Measurements from ENCODE around the gene NEGR1. TPM values are rescaled to one million over a fixed set of nuclear protein-coding genes. Genes with fewer than 3 reads are reported as not detected.

Gene NEGR1
- total and polyA plus RNA-seq, 2 experiments from 2014 or later: 0.57 to 0.94 TPM

DNA sequence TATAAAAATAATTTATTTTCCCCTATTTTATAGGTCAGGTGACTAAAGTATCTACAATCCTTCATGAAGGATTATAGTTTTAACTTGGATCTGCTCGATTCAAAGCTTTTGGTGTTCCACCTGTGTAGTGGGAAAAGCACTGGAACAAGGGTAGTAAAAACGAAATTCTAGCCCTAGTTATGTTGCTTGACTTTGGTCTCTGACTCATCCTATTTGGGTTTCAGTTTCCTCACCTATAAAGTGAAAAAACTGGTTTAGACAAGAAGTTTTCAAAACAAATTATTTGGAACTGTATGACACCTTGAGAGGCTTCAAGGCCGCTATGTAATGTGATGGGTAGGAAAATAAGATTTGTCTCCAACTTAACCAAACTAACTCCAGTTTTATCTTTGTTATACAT lies 696.3 kb downstream of the NEGR1 start (continued):
- no peak for TF ChIP-seq CREB1 (CRISPR knock-in tag; IDR thresholded peaks at IDR 0.05; ENCODE audit: low read depth)
- TF ChIP-seq JUNB (IDR thresholded peaks at IDR 0.05; ENCODE audit: unreplicated experiment): no peak
- no peak for TF ChIP-seq EZH2phosphoT487 (IDR thresholded peaks at IDR 0.05; ENCODE audit: unreplicated experiment)
- no peak for TF ChIP-seq NANOG (IDR thresholded peaks at IDR 0.05; ENCODE audit: borderline replicate concordance)
- TF ChIP-seq, protein P1, sequence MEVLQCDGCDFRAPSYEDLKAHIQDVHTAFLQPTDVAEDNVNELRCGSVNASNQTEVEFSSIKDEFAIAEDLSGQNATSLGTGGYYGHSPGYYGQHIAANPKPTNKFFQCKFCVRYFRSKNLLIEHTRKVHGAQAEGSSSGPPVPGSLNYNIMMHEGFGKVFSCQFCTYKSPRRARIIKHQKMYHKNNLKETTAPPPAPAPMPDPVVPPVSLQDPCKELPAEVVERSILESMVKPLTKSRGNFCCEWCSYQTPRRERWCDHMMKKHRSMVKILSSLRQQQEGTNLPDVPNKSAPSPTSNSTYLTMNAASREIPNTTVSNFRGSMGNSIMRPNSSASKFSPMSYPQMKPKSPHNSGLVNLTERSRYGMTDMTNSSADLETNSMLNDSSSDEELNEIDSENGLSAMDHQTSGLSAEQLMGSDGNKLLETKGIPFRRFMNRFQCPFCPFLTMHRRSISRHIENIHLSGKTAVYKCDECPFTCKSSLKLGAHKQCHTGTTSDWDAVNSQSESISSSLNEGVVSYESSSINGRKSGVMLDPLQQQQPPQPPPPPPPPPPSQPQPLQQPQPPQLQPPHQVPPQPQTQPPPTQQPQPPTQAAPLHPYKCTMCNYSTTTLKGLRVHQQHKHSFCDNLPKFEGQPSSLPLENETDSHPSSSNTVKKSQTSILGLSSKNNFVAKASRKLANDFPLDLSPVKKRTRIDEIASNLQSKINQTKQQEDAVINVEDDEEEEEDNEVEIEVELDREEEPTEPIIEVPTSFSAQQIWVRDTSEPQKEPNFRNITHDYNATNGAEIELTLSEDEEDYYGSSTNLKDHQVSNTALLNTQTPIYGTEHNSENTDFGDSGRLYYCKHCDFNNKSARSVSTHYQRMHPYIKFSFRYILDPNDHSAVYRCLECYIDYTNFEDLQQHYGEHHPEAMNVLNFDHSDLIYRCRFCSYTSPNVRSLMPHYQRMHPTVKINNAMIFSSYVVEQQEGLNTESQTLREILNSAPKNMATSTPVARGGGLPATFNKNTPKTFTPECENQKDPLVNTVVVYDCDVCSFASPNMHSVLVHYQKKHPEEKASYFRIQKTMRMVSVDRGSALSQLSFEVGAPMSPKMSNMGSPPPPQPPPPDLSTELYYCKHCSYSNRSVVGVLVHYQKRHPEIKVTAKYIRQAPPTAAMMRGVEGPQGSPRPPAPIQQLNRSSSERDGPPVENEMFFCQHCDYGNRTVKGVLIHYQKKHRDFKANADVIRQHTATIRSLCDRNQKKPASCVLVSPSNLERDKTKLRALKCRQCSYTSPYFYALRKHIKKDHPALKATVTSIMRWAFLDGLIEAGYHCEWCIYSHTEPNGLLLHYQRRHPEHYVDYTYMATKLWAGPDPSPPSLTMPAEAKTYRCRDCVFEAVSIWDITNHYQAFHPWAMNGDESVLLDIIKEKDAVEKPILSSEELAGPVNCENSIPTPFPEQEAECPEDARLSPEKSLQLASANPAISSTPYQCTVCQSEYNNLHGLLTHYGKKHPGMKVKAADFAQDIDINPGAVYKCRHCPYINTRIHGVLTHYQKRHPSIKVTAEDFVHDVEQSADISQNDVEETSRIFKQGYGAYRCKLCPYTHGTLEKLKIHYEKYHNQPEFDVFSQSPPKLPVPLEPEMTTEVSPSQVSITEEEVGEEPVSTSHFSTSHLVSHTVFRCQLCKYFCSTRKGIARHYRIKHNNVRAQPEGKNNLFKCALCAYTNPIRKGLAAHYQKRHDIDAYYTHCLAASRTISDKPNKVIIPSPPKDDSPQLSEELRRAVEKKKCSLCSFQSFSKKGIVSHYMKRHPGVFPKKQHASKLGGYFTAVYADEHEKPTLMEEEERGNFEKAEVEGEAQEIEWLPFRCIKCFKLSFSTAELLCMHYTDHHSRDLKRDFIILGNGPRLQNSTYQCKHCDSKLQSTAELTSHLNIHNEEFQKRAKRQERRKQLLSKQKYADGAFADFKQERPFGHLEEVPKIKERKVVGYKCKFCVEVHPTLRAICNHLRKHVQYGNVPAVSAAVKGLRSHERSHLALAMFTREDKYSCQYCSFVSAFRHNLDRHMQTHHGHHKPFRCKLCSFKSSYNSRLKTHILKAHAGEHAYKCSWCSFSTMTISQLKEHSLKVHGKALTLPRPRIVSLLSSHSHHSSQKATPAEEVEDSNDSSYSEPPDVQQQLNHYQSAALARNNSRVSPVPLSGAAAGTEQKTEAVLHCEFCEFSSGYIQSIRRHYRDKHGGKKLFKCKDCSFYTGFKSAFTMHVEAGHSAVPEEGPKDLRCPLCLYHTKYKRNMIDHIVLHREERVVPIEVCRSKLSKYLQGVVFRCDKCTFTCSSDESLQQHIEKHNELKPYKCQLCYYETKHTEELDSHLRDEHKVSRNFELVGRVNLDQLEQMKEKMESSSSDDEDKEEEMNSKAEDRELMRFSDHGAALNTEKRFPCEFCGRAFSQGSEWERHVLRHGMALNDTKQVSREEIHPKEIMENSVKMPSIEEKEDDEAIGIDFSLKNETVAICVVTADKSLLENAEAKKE (CRISPR knock-in tag; IDR thresholded peaks at IDR 0.05): no peak
- no peak for TF ChIP-seq ZNF114 (CRISPR knock-in tag; IDR thresholded peaks at IDR 0.05)
- no peak for TF ChIP-seq STAT1 (IDR thresholded peaks at IDR 0.05; ENCODE audit: unreplicated experiment)
- TF ChIP-seq EZH2 (IDR thresholded peaks at IDR 0.05; ENCODE audit: low read depth, unreplicated experiment): no peak

DNA sequence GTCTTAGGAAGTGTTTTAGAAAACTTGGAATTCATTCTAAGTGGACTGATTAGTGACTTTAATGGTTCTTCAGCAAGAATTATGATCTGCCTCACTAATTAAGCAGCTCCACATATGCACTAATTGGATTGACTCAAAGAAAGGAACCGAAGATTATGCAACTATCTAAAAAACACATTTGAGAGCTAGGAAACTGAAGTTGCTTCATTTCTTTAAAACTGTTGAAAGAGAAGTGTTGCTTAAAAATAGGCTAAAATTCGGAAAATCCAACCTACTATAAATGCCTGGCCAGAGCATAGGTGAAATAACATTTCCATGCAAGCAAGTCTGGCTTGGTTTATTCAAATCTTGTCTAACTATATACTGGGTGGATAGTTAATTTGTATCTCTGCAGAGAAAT lies 698.6 kb downstream of the NEGR1 start:
- no peaks in the 10 kb centered on the region for H4K20me1 ChIP-seq (replicated peaks; ENCODE audit: insufficient read depth)
- no peak overlapping the region for H3K4me3 ChIP-seq
- H3K9me3 Mint-ChIP-seq: no peaks in the 10 kb centered on the region
- no peak overlapping the region for H3K4me3 Mint-ChIP-seq
- H3K27me3 ChIP-seq (ENCODE audit: insufficient read depth): no peaks in the 10 kb centered on the region
- H3K27me3 Mint-ChIP-seq (ENCODE audit: insufficient read depth, low read depth, poor library complexity): no peaks in the 10 kb centered on the region
- H3K4me1 ChIP-seq (ENCODE audit: insufficient read depth): no peaks in the 10 kb centered on the region
- H2AFZ ChIP-seq: no peak overlapping the region
- H3K79me2 ChIP-seq (replicated peaks; ENCODE audit: insufficient read depth): no peaks in the 10 kb centered on the region
- DNase-seq (ENCODE audit: low spot score) (no peak), ATAC-seq (no peak)
- no peaks in the 10 kb centered on the region for H3K36me3 Mint-ChIP-seq (ENCODE audit: low read depth)
- H3F3A ChIP-seq (replicated peaks; ENCODE audit: low read depth): no peaks in the 10 kb centered on the region
- H3K4me2 ChIP-seq: no peak overlapping the region
- no peak overlapping the region for H3K27ac ChIP-seq (ENCODE audit: low read depth)
- H3K36me3 ChIP-seq (ENCODE audit: insufficient read depth): no peaks in the 10 kb centered on the region
- H3K9me2 ChIP-seq (ENCODE audit: insufficient read depth): no peaks in the 10 kb centered on the region
- H3K27ac Mint-ChIP-seq: no peak overlapping the region
- H3K4me1 Mint-ChIP-seq: no peaks in the 10 kb centered on the region
- no peak for TF ChIP-seq NANOG (IDR thresholded peaks at IDR 0.05; ENCODE audit: borderline replicate concordance)
- no peak for TF ChIP-seq CREB1 (CRISPR knock-in tag; IDR thresholded peaks at IDR 0.05; ENCODE audit: low read depth)
- TF ChIP-seq, protein P2, sequence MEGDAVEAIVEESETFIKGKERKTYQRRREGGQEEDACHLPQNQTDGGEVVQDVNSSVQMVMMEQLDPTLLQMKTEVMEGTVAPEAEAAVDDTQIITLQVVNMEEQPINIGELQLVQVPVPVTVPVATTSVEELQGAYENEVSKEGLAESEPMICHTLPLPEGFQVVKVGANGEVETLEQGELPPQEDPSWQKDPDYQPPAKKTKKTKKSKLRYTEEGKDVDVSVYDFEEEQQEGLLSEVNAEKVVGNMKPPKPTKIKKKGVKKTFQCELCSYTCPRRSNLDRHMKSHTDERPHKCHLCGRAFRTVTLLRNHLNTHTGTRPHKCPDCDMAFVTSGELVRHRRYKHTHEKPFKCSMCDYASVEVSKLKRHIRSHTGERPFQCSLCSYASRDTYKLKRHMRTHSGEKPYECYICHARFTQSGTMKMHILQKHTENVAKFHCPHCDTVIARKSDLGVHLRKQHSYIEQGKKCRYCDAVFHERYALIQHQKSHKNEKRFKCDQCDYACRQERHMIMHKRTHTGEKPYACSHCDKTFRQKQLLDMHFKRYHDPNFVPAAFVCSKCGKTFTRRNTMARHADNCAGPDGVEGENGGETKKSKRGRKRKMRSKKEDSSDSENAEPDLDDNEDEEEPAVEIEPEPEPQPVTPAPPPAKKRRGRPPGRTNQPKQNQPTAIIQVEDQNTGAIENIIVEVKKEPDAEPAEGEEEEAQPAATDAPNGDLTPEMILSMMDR (conservative IDR thresholded peaks at IDR 0.05; ENCODE audit: low read depth in 2 of 2): no peak
- no peak for TF ChIP-seq POLR2AphosphoS5 (IDR thresholded peaks at IDR 0.05; ENCODE audit: low read depth)
- no peak for TF ChIP-seq ZNF331 (CRISPR knock-in tag; IDR thresholded peaks at IDR 0.05; ENCODE audit: low read depth)
- no peak for TF ChIP-seq EZH2 (IDR thresholded peaks at IDR 0.05; ENCODE audit: low read depth, unreplicated experiment)
- no peak for TF ChIP-seq EZH2phosphoT487 (IDR thresholded peaks at IDR 0.05; ENCODE audit: unreplicated experiment)
- no peak for TF ChIP-seq STAT1 (IDR thresholded peaks at IDR 0.05; ENCODE audit: unreplicated experiment)

Data from GM23338 (cell line).